ENCODE measurements around the gene GPR135.
A peak's percentile ranks its signal among the peaks of the same experiment; 100 is the strongest.

The GPR135 gene

GRCh38 chr14:59427653-59428580, 37.3 kb downstream of the GPR135 start:
- no peak for TF ChIP-seq CTCF (IDR thresholded peaks at IDR 0.05)

DNA sequence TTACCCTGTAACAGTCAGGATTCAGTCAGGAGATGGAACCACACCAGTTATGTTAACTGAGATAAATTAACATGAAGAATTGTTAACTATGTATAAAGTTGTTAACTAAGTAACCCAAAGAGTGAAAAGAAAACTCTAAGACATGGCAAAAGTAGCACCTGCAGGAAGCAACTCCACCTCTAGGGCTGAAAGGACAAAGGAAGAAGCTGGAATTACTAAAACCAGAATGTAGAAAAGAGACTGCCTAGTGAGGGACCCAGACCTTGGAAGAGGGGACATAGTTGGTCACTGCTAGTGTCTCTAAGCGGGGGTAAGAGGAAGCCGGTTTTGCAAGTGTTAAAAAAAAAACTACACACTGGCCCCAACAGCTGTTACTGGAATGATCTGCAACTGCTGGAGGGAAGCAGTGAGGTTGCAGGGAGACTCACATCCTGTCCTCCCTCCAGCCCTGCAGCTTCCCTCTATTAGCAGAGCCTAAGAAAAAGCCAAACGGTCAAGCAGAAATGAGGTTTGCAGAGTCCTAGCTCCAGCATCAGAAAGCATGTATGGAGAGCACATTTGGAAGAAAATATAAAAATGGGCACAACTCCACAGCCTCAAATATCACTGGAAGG, 39.8 kb downstream of the GPR135 start:
- no peak for TF ChIP-seq CTCF (IDR thresholded peaks at IDR 0.05)

DNA sequence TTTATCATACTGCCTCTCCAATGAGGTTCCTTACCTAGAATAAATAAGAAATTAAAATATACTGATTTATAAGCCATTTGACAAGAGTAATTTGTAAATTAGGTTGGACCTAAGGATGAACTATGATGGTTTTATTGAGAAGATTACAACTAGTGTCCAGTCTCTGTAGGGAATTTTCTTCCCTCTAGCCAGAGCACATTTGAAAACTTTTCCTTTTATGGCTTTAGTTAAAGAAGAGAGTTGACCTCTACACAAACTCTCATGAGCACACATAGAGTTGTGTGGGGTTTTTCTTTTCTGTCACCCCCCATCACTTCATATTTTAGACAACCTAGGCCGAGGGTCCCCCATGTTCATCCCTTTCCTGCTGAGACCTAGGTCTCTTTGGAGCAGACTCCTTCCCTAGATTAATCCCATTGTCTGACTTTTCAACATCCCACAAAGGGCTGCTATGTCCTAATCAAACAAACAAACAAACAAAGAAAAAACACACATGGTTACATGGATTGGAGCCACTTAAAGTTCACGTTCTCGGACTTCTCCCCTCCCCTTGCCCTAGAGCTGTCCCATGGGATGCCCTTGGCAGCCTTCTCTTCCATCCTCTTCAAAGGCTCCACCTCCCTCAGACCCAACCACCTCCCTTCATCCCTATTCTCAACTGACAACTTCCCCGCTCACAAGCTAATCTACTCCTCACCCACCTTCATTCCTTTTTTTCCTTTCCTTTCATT, 40.7 kb downstream of the GPR135 start:
- TF ChIP-seq CTCF (IDR thresholded peaks at IDR 0.05), result no peak

DNA sequence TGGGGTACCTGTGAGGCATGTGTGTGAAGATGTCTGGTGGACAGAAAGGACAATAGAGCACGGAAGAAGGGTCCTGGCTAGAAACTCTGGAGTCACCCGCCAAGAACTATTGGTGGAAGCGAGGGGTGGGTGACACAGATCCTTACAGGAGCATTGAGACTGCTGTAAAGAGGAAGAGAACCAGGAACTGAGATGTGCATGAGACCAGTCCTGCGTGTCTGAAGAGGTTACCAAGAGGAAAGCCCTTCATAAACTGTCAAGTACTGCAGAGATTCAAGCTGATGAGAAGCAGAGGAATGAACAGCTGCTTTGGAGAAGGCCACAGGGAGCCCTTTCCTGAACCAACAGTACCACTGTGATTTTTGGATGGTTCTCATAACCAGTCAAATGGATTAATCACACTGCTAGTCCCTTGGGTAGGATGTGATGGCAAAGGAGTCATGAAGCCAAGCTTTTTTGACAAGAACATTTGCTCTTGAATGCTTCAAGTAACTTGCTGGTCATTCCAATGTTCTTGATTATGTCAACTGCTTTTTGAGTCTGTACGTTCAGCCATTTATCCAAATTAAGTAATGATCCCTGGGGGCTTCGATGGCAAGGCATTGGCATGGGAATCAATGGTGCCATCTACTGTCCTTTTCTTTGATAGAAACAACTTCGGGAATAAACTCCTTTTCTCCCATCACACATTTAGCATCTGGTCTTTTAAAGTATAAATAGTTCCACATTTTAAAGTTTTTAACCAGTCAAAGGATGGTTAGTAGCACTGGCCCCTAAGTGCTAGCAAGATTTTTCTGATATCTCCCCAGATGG, 42.9 kb downstream of the GPR135 start:
- TF ChIP-seq CTCF (IDR thresholded peaks at IDR 0.05), result peak; percentile 28; the same call in 1 of the 2 replicates

- TF ChIP-seq CTCF (IDR thresholded peaks at IDR 0.05), result no peak
These were observed 45.9 kb downstream of the GPR135 start for GRCh38 chr14:59419303-59419702.

GRCh38 chr14:59417311-59417710, 47.9 kb downstream of the GPR135 start:
- TF ChIP-seq CTCF (IDR thresholded peaks at IDR 0.05), result no peak
